ENCODE results near the gene IL13RA2. TPM values are rescaled to one million over a fixed set of nuclear protein-coding genes. Genes with fewer than 3 reads are reported as not detected.

IL13RA2 gene
- 0.22 and 3.1 TPM in 2 replicates for total RNA-seq

GRCh38 chrX:115017455-115017854 lies at the start of gene IL13RA2:
Gene IL13RA2 (minus strand): TSS chrX:115017616. CDS start chrX:115017269, 347 bp downstream.

Other genes with a start within 250 kb of the IL13RA2 start
- not detected in 2 replicates for gene RBMXL3, start 171.8 kb upstream of the IL13RA2 start, total RNA-seq
- gene LRCH2, start 216.5 kb upstream of the IL13RA2 start, total RNA-seq, result 11.5 and 14.3 TPM in 2 replicates